PC-9 (cell line): ENCODE measurements around the gene CD36. TPM values are rescaled to one million over a fixed set of nuclear protein-coding genes. Genes with fewer than 3 reads are reported as not detected.
A peak's percentile ranks its signal among the peaks of the same experiment; 100 is the strongest.

Experiments
- BruUV-seq: library from RNA; stranded (reverse); fragments of 400-500 nt; replicated peaks from 2 replicates; lab custom pipeline; 2021; lab: Mats Ljungman, UMichigan
- CTCF ChIA-PET: fragments of 300-600 bp; sonication (Branson Sonifier 250); formaldehyde crosslinking; loops from one replicate; lab custom pipeline; 2022; ENCODE audit warnings: antibody characterized with exemption; lab: Charles Lee
- POLR2A ChIA-PET: fragments of 300-600 bp; sonication (Branson Sonifier 250); formaldehyde crosslinking; loops from one replicate; lab custom pipeline; 2022; ENCODE audit warnings: antibody characterized with exemption; ENCODE audit not compliant: unreplicated experiment; lab: Charles Lee
- DNase-seq, 2 experiments: peaks; one replicate each; pipeline versions ENCODE4 v3.0.0 to v3.0.0-alpha.2; 2015 to 2022; ENCODE audit warnings: mixed read lengths in 1 of 2
- H2AFZ ChIP-seq: fragments of 200-600 bp; sonication (generic); 2 replicates; pipeline ENCODE4 v1.8.1; 2017; ENCODE audit warnings: antibody characterized with exemption
- H3F3A ChIP-seq: fragments of 200-600 bp; sonication (generic); 2 replicates; pipeline ENCODE4 v1.8.1; 2017; ENCODE audit warnings: antibody characterized with exemption, mild to moderate bottlenecking, low read depth; ENCODE audit not compliant: insufficient read depth
- H3K27ac ChIP-seq: fragments of 200-600 bp; sonication (generic); 2 replicates; pipeline ENCODE4 v1.6.1; 2016; ENCODE audit warnings: mixed run types
- H3K27me3 ChIP-seq: fragments of 200-600 bp; sonication (generic); 2 replicates; pipeline ENCODE4 v1.6.1; 2016; ENCODE audit warnings: low read depth, mixed run types; ENCODE audit not compliant: insufficient read depth
- H3K36me3 ChIP-seq: fragments of 200-600 bp; sonication (generic); 2 replicates; pipeline ENCODE4 v1.6.1; 2016; ENCODE audit warnings: low read depth, mixed run types
- H3K4me1 ChIP-seq: fragments of 200-600 bp; sonication (generic); replicated peaks from 2 replicates; pipeline ENCODE4 v1.6.1; 2016; ENCODE audit warnings: mixed run types; ENCODE audit not compliant: insufficient read depth
- H3K4me2 ChIP-seq: fragments of 200-600 bp; sonication (generic); 2 replicates; pipeline ENCODE4 v1.6.1; 2017; ENCODE audit warnings: mixed run types
- H3K4me3 ChIP-seq: fragments of 200-600 bp; sonication (generic); 2 replicates; pipeline ENCODE4 v1.6.1; 2016; ENCODE audit warnings: mixed run types
- H3K79me2 ChIP-seq: fragments of 200-600 bp; sonication (generic); 2 replicates; pipeline ENCODE4 v1.6.1; 2017; ENCODE audit warnings: low read depth, mixed run types
- H3K9me2 ChIP-seq: fragments of 200-600 bp; sonication (generic); 2 replicates; pipeline ENCODE4 v1.8.1; 2017; ENCODE audit warnings: mild to moderate bottlenecking; ENCODE audit not compliant: insufficient read depth
- H3K9me3 ChIP-seq: fragments of 200-600 bp; sonication (generic); 2 replicates; pipeline ENCODE4 v1.8.1; 2016; ENCODE audit warnings: low read depth; ENCODE audit not compliant: insufficient read depth
- H4K20me1 ChIP-seq: fragments of 200-600 bp; sonication (generic); 2 replicates; pipeline ENCODE4 v1.8.1; 2017; ENCODE audit not compliant: insufficient read depth
- EZH2 ChIP-seq: fragments of 200-600 bp; sonication (generic); IDR thresholded peaks from 2 replicates; pipeline ENCODE4 v1.8.0; 2017; ENCODE audit warnings: antibody characterized with exemption, low read depth
- intact Hi-C: fragments of 100-400 bp; cut with micrococcal nuclease; formaldehyde crosslinking; loops from one replicate; pipeline ENCODE4 v1.10.0; 2022; ENCODE audit not compliant: unreplicated experiment
- total RNA-seq: library from RNA; stranded (reverse); gene quantifications from 2 replicates; pipeline ENCODE4 v1.2.3, GENCODE V29; 2021
- TF ChIP-seq, protein P1 (sequence below): fragments of 200-600 bp; sonication (generic); conservative IDR thresholded peaks from 2 replicates; pipeline ENCODE4 v1.6.1; 2017; ENCODE audit warnings: mixed run types, antibody characterized with exemption, mild to moderate bottlenecking, moderate library complexity

CD36 gene
- total RNA-seq, 1 experiment from 2014 or later: 0.28 TPM

DNA sequence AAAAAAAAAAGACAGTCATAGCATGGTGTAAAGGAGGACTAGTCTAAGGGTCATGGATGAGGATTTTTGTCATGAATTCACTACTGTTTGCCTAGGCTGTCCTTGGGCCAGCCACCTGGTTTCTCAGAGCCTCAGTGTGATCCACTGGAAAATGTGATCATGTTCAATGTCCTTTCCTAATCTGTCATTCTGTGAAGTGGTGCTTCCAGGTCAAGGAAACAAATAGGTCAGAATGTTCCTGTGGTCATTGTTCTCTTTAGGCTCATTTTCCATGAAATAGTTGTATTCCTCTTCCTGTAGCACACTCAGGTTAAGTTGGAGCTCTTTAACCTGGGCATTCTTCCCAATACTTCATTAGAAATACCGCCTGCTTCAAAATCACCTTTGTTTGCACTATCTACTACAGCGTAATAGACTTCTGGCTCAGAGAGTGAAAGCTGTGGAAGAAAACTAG is 16.5 kb downstream of the CD36 start:
- BruUV-seq: no TSS peak
- CTCF ChIA-PET: no interaction called here
- H3F3A ChIP-seq: no peaks in the 10 kb centered on the region
- POLR2A ChIA-PET: no interaction called here
- H3K79me2 ChIP-seq: no peaks in the 10 kb centered on the region
- no peaks in the 10 kb centered on the region for H3K9me3 ChIP-seq
- H3K4me1 ChIP-seq: no peaks in the 10 kb centered on the region
- no peak overlapping the region for H3K4me2 ChIP-seq
- no peak overlapping the region for H3K4me3 ChIP-seq
- TF ChIP-seq, protein P1, sequence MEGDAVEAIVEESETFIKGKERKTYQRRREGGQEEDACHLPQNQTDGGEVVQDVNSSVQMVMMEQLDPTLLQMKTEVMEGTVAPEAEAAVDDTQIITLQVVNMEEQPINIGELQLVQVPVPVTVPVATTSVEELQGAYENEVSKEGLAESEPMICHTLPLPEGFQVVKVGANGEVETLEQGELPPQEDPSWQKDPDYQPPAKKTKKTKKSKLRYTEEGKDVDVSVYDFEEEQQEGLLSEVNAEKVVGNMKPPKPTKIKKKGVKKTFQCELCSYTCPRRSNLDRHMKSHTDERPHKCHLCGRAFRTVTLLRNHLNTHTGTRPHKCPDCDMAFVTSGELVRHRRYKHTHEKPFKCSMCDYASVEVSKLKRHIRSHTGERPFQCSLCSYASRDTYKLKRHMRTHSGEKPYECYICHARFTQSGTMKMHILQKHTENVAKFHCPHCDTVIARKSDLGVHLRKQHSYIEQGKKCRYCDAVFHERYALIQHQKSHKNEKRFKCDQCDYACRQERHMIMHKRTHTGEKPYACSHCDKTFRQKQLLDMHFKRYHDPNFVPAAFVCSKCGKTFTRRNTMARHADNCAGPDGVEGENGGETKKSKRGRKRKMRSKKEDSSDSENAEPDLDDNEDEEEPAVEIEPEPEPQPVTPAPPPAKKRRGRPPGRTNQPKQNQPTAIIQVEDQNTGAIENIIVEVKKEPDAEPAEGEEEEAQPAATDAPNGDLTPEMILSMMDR: no peak
- no peaks in the 10 kb centered on the region for H3K9me2 ChIP-seq
- no peaks in the 10 kb centered on the region for H3K27me3 ChIP-seq
- no peaks in the 10 kb centered on the region for H4K20me1 ChIP-seq
- DNase-seq: no peak
- H3K36me3 ChIP-seq: no peaks in the 10 kb centered on the region
- intact Hi-C loops: loop anchor here (5.0 to 10.0 kb wide), 2 partner anchors 200 to 523 kb away; partner anchors contain the start of gene GNAI1
- H3K27ac ChIP-seq: no peak overlapping the region
- no peak overlapping the region for H2AFZ ChIP-seq

DNA sequence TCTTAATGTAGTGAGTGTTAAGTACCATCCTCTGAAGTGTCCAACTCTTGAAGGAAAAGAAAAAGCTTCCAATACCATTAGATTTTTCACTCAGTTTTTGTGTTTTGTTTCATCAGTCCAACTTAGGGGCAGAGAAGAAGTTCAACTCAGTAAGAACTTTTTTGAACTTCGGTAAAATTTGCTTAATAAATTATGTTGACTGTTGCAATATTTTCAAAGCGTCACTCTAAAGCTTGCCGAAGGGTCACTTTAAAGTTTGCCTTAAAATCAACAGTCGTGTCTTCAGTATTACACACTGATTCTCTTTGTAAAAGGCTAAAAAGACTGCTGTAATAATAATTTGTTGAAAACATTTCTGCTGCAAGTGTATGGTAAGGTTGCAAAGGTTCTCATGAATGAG is 17.6 kb downstream of the CD36 start:
- H3K4me1 ChIP-seq: no peaks in the 10 kb centered on the region
- DNase-seq: no peak
- H3K79me2 ChIP-seq: no peaks in the 10 kb centered on the region
- no peaks in the 10 kb centered on the region for H4K20me1 ChIP-seq
- H3K27me3 ChIP-seq: no peaks in the 10 kb centered on the region
- ChIA-PET POLR2A (no interaction called here), CTCF (interaction anchor here (0.5 kb wide), 1 partner anchor 827 kb away, joined by 3 read pairs; no protein-coding TSS in a partner anchor)
- BruUV-seq: no TSS peak
- H3F3A ChIP-seq: no peaks in the 10 kb centered on the region
- no peaks in the 10 kb centered on the region for H3K9me2 ChIP-seq
- no peaks in the 10 kb centered on the region for H3K9me3 ChIP-seq
- no peak overlapping the region for H2AFZ ChIP-seq
- H3K36me3 ChIP-seq: no peaks in the 10 kb centered on the region
- H3K27ac ChIP-seq: no peak overlapping the region
- no peak overlapping the region for H3K4me3 ChIP-seq
- no peak overlapping the region for H3K4me2 ChIP-seq
- intact Hi-C loops: loop anchor here (5.0 to 10.0 kb wide), 2 partner anchors 201 to 524 kb away; partner anchors contain the start of gene GNAI1
- TF ChIP-seq, protein P1: no peak
- no peak for TF ChIP-seq EZH2

DNA sequence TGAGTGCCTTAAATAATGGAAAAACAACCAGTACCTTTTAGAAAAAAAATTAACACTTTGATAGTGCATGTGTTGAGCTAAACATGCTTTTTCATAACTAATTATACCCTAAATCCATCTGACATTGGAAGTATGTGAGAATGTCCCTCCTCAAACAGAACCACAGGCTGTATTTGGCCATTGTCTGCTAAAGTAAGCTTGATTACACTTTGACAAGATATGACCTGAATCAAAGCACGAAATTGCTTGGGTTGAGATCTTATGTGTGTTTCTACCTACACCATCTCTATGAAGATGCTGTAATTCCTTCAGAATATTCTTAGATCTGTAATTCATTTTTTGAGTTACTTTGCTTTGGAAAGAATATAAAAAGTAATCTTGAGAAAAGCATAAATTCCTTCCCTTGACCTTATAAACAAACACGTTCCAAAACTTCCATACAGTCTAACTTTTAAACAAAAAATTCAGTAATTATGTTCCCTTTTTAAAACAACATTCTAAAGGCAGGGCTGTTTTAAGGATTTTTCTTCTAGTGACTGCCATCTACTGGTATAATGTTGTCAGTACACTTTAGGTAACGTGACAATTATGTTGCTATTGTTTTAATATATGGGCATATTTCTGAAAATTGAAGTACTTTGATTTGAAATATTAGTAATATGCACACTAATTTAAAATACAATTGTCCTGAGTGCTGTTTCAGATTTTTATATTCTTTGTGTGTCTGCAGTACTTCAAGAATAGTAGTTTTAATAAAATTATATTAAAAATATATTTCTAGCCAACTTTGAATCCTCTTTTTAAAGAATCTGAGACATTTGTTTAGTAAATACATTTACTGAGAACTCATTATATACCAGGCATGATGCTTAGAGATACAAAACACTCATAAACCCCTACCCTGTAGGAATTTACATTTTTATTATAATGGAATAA is 20.9 kb downstream of the CD36 start:
- Histone ChIP-seq H3K36me3 (no peaks in the 10 kb centered on the region), H3K4me2 (no peak overlapping the region), H3F3A (no peaks in the 10 kb centered on the region), H3K4me3 (no peak overlapping the region), H4K20me1 (no peaks in the 10 kb centered on the region), H3K27me3 (no peaks in the 10 kb centered on the region), H3K4me1 (no peaks in the 10 kb centered on the region), H3K9me2 (no peaks in the 10 kb centered on the region), H2AFZ (no peak overlapping the region), H3K27ac (no peak overlapping the region), H3K9me3 (no peaks in the 10 kb centered on the region), H3K79me2 (no peaks in the 10 kb centered on the region)
- TF ChIP-seq EZH2: no peak
- TF ChIP-seq, protein P1: peak; percentile 96
- ChIA-PET CTCF (interaction anchor here (0.6 to 1.4 kb wide), 4 partner anchors 17 to 231 kb away, joined by 3 to 5 read pairs (median 4); no protein-coding TSS in a partner anchor), POLR2A (interaction anchor here (0.6 kb wide), 1 partner anchor 107 kb away, joined by 3 read pairs; no protein-coding TSS in a partner anchor)
- no TSS peak for BruUV-seq
- intact Hi-C loops: loop anchor here (1.0 to 10.0 kb wide), 4 partner anchors 95 to 527 kb away; partner anchors contain the start of gene GNAI1
- DNase-seq: no peak
